ENCODE measurements around the gene CIRBP. TPM values are rescaled to one million over a fixed set of nuclear protein-coding genes. Genes with fewer than 3 reads are reported as not detected.

Gene CIRBP
- total RNA-seq, 1 donor from 2014 or later = 184 TPM

GRCh38 chr19:1237027-1237659, 32.0 kb upstream of the CIRBP start:
- peaks cover 3% of the 10 kb centered on the region for H3K36me3 ChIP-seq (ENCODE audit: insufficient read depth, low read length)
- Mint-ChIP-seq H3K9me3 (ENCODE audit: unreplicated experiment) (no peaks in the 10 kb centered on the region), H3K4me1 (ENCODE audit: low read depth, unreplicated experiment) (peaks cover 10% of the 10 kb centered on the region), H3K27me3 (ENCODE audit: low read depth, unreplicated experiment) (no peaks in the 10 kb centered on the region), H3K27ac (ENCODE audit: unreplicated experiment) (no peak overlapping the region), H3K36me3 (ENCODE audit: low read depth, unreplicated experiment) (peaks cover 5% of the 10 kb centered on the region), H3K4me3 (ENCODE audit: unreplicated experiment) (peak overlapping the region; percentile 80)
- H3K4me1 ChIP-seq (ENCODE audit: insufficient read depth, low read length) = peaks cover 32% of the 10 kb centered on the region
- peak overlapping the region; percentile 68 for H3K4me3 ChIP-seq (ENCODE audit: insufficient read depth, low read depth, low read length)
- peaks cover 18% of the 10 kb centered on the region for H3K79me2 ChIP-seq (ENCODE audit: insufficient read depth, low read length)
- TF ChIP-seq CTCF (IDR thresholded peaks at IDR 0.05; ENCODE audit: insufficient read depth, low read depth, low read length) (no peak), EZH2 (IDR thresholded peaks at IDR 0.05; ENCODE audit: insufficient read depth, low read length) (no peak)
- H3K9ac ChIP-seq (ENCODE audit: low read length) = peak overlapping the region; percentile 79
- FAIRE-seq (no peak), DNase-seq (ENCODE audit: low read depth) (no peak)
- H2AFZ ChIP-seq (ENCODE audit: low read depth, low read length) = peak overlapping the region; percentile 9
- no peaks in the 10 kb centered on the region for H3K27me3 ChIP-seq (ENCODE audit: insufficient read depth, low read length)
- H3K4me2 ChIP-seq (ENCODE audit: low read length) = peak overlapping the region; percentile 97
- no peak overlapping the region for H3K27ac ChIP-seq (ENCODE audit: low read depth, low read length)
- H3K9me3 ChIP-seq (ENCODE audit: insufficient read depth, low read depth, low read length) = no peaks in the 10 kb centered on the region
- peaks cover 42% of the 10 kb centered on the region for H4K20me1 ChIP-seq (ENCODE audit: insufficient read depth, low read length)

- H3K4me3 Mint-ChIP-seq (ENCODE audit: unreplicated experiment) = peak within 1 kb of the TSS; percentile 81
- FAIRE-seq = no peak
- peaks cover 41% of the 10 kb centered on the region for H4K20me1 ChIP-seq (ENCODE audit: insufficient read depth, low read length)
Observed at GRCh38 chr19:1237754-1238368, 31.3 kb upstream of the CIRBP start, which contains the start of gene CBARP. Gene CBARP, minus strand, starts transcription at chr19:1238005. Its CDS starts 1,905 bp downstream, at chr19:1236100.

More at GRCh38 chr19:1237754-1238368, 31.3 kb upstream of the CIRBP start, which contains the start of gene CBARP:
- Mint-ChIP-seq H3K9me3 (ENCODE audit: unreplicated experiment) (no peaks in the 10 kb centered on the region), H3K27ac (ENCODE audit: unreplicated experiment) (peak within 1 kb of the TSS; percentile 77), H3K4me1 (ENCODE audit: low read depth, unreplicated experiment) (peaks cover 4% of the 10 kb centered on the region), H3K27me3 (ENCODE audit: low read depth, unreplicated experiment) (no peaks in the 10 kb centered on the region), H3K36me3 (ENCODE audit: low read depth, unreplicated experiment) (no peaks in the 10 kb centered on the region)
- Histone ChIP-seq H3K79me2 (ENCODE audit: insufficient read depth, low read length) (peaks cover 23% of the 10 kb centered on the region), H3K4me1 (ENCODE audit: insufficient read depth, low read length) (peaks cover 30% of the 10 kb centered on the region), H3K27ac (ENCODE audit: low read depth, low read length) (no peak within 1 kb of the TSS), H3K36me3 (ENCODE audit: insufficient read depth, low read length) (peaks cover 3% of the 10 kb centered on the region), H3K4me2 (ENCODE audit: low read length) (peak within 1 kb of the TSS; percentile 97), H3K9ac (ENCODE audit: low read length) (peak within 1 kb of the TSS; percentile 79), H3K4me3 (ENCODE audit: insufficient read depth, low read depth, low read length) (peak within 1 kb of the TSS; percentile 68), H3K9me3 (ENCODE audit: insufficient read depth, low read depth, low read length) (no peaks in the 10 kb centered on the region), H3K27me3 (ENCODE audit: insufficient read depth, low read length) (no peaks in the 10 kb centered on the region), H2AFZ (ENCODE audit: low read depth, low read length) (peak within 1 kb of the TSS; percentile 63)
- no peak for TF ChIP-seq CTCF (IDR thresholded peaks at IDR 0.05; ENCODE audit: insufficient read depth, low read depth, low read length)
- TF ChIP-seq EZH2 (IDR thresholded peaks at IDR 0.05; ENCODE audit: insufficient read depth, low read length) = no peak
- DNase-seq (ENCODE audit: low read depth) = no peak

Data from astrocyte (in vitro differentiated cells and primary cell).